ENCODE data around the gene UTP25.
"Not testable (repeated sequence)": the region's sequence is repeated elsewhere in the genome, so short reads cannot be mapped to it uniquely, and the experiment has no call there.

UTP25 gene

DNA sequence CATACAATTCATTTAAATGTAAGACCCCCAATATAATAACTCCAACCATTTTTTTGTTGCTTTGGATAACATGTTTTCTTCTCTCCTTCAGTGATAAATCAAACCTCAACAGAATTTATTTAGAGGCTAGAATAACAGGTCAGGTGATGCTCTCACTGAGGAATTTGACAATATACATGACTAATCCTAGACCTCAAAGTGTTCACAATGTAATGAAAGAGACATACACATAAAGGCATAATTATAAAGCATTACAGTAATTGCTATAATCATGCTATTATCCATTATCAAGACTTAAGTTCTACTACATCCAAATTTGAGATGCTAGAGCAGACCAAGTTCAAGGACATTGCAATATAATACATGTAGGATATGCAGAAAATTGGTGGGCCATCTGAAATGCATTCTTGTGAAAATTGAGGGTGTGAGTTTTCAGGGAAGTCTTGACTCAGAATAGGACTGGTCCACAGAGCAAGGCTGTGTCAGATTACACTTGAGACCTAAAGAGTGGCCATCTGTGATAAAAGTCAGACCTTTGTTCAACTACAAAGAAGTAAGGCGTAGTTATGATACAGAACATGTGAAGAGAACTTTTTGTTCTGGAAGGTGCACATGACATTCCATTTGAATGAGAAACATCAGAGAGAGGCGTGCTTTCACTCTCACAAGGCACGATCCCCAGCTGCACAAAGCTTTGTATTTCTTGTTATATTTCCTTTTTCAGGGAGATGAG, 45.5 kb downstream of the UTP25 start:
- no peak for DNase-seq

DNA sequence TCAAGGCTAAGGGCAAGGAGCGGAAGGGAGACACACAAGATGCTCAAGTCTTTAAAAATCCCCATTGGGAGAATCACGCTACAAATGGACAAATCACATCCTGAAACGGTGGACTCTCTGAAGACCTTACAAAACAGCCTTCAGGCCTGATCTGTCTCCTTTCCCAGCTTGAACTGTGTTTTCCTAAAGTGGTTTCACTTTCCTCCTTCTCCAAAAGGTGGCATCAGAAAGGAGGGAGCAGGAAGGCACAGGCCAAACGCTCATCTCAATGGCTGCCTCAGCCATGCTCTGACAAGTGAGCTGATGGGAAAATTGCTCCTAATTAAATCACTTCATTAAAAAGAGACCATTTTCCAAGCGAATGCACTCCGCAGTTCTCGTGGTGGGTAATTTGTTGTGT, 47.7 kb downstream of the UTP25 start:
- peak; percentile 66 for DNase-seq

DNA sequence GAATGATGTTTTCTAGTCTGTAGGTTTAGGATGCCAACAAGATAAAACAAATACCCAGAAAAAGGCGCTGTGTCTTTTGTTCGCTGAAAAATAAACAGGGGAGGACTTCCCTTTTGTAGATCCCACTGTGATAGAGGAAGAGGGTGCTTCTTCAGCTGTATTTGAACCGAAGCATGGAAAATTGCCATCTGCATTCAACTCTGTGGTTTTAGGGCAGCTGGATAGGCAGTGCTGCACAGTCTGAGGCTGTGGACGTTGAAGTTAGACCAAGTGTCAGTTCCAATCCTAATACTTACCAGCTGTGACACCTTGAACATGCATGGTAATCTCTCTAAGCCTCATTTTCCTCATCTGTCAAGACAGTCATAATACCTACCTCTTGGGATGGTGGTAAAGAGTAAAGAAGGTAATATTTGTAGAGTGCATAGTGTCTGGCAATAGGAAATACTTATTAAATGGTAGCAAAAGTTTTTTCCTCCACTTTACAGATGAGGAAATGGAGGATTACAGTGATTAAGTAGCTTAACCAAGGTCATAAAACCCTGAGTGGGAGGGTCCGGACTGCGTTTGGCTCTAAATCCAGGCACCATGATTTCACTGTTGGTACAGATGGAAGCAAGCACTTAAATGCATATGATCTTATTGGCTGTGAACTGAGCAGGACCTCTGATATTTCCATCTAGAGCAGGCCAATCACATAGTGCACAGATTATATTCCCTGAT, 48.5 kb downstream of the UTP25 start:
- DNase-seq = no peak

DNA sequence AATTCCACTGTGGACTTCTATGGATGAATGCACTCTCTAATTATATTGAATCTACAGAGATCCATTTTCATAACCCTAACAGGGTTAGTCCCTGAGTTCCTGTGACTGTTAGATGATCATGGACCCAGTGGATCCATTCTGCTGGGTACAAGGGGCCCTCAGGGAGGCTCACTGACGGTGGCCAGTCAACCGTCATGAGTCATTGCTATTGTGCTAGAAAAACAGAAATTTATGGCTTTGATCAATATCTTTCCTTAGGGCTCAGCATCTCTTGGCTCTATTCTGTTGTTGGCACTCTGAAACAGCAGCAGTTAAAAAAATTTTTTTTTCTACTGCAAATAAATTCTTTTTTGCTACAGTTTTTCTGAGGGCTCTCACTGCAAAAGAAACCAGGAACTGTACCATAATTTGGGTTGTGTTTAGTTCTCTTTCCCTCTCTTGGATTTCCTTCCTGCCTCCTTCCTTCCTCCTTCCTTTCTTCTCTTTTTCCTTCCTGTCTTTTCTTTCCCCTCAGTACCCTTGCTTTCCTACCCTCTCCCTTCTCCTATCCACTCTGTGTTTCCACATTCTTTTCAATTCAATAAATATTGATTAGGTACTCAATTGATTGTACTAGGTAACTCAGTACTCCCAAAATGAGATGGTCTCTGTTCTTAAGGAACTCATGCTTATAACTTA, 49.5 kb downstream of the UTP25 start:
- no peak for DNase-seq

DNA sequence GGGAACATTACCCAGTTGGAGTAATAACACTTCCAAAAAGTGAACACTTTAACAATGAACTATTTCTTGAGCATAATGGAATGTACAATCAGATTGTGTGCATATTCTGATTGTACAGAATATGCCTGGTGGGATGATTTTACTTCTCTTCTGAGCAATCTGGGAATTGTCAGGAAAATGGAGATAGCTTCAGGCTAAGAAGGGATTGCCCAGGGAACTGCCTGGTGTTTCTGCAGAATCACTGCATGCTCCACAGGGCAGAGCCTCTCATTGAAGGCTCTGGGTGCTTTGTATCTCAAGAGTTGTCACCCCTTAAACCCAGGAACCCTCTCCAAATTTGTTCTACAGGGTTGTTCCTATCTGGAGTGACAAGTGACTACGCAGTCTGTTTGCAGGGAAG, 51.2 kb downstream of the UTP25 start:
- no peak for DNase-seq

DNA sequence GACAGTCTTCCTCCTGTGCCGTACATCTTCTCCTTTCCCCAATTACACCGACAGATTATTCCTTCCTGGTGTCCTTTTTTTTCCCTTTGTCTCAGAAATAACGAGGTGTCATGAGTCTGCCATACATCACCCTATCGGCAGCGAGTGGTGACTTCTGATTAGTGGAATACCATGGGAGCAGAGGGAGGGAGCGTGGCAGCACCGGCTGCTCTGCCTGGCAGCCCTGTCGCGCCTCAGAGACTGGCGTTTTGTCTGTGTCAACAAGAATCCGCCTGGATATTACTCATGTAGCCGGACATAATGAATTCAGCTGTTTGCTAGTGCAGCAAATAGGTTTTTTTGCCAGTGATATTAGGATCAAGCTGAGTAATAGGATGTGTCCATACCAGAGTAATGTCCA, 51.8 kb downstream of the UTP25 start:
- DNase-seq = no peak

DNA sequence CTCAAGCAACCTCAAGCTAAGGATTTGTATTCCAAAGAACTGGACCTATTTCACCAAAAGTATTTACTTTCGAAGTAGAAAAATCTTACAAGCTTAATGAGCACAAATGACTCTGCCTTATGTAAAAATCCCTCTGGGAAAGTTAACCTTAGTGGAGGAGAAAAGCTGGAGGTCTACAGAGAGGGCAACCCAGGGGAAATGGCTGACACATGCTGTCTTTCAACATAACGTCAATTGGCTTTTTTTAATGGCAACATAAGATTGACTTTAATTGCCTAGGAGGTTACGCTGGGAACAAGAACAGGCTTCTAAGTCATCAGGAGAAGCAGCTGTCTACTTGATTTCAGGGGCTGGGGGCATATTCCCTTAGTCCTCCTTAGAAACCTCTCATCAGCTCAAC, 52.3 kb downstream of the UTP25 start:
- no peak for DNase-seq

DNA sequence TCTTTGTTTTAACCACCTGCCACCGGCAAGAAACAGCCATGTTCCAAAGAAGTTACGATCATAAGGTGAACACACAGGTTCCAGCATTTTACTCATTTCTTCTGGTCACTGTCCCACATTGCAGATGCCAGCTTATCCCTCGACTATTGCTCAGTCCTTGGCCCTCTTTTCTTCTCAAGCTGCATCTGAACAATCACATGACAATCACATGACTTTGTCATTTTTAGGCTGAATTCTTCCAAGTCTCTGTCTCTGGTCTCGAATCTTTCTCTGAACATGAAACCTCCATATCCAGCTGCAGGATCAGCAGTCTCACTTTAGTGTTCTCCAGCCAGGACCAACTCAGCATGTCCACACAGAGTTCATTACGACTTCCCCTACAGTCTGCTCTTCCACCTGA, 53.8 kb downstream of the UTP25 start:
- no peak for DNase-seq

DNA sequence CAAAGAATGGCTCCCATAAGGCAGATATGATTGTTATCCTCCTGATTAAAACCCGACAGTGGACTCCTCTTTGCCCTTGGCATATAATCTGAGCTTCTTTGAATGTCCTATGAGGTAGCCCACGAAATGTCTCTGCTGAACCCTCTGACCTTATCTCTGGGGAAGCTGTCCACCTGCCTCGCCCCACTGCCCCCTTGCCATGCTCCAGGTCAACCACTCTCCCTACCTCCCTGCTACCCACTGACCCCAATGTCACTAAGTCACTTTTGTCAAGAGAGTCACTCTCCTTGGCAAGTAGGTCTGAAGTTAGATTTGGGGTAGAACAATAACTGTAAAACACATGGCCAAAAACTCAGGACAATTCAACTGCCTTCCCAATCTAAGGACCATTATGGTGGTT, 54.5 kb downstream of the UTP25 start:
- no peak for DNase-seq

DNA sequence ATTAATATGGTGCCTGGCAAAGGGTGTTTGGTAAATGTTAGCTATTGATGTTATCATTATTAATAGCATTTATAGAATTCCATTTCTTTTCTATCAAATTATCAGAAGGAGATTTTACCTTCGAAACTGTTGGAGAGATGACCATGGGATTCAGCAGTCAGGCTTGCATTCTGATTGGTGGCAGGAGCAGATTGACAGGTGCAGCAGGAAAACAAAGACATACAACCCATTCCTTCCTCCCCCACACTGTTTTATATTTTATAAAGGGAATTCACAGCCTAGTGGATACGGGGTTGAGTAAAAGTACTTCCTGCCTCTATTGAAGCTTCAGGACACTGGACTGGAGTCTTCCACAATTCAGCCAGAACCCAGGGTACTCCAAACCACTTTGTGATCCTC, 55.2 kb downstream of the UTP25 start:
- no peak for DNase-seq

DNA sequence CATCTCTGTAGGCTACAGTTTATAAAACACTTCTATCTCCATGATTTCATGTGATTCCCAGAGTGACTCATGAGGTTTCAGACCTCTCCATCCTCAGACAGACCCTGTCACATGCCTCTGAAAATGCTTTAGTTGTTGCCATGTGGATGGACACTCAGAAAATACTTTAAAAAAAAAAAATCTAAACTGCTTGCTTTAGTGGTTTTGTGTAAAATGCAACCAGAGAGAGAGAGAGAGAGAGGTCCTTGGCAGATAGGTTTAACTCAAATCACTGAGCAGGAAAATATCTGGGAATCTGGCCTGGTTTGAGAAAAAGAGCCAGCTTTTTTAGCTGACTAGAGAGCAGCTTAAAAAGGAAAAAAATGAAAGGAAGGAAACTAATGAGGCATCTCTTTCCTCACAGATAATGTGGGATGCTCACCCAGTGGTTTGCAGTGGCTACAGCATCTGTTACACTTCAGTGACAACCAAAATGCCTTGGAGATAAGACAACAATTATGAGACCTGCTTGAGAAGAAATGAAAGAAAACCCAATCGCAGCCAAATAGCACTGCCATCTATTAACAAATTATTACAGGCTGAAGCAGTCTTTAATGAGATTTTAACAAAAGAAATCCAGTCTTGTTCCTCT, 55.7 kb downstream of the UTP25 start:
- peak; percentile 84 for DNase-seq

DNA sequence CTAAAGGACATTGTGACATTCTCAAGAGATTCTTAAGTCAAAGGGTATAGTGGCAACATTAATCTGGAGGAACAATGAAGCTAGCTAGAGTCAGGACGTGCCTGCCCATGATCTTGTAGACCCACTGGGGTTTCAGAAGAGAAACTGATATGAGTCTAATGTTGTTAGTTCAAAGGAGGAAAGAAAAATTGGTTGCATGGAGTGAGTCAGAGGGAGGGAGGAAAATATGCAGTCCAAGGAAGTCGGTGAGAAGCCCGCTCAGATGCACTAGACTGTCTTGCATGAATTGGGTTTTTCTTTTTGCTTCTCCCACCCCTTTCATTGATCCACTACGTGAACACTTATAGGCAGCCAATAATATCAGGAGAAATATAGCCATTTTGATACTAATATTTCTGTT, 56.5 kb downstream of the UTP25 start:
- DNase-seq = peak; percentile 47

DNA sequence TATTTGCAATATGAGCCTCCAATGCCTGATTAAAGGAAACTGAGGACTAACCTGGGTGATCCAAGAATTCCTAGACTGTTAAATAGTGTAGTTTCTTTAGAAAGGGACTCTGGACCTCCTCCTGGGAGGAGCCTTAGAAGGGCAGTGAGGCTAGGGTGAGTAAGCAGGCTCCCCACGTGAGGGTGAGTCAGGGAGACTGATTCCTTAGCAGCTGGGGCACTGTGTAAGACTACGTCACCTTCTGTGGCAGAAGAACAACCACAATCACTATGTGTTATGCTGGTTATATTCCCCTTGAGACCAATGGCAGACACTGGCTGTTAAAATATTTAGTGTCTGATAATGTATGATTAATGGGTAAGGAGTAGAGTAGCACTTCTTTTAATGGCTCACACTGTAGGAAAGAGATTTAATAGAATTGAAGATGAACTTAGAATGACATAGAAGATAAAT, 56.9 kb downstream of the UTP25 start:
- DNase-seq = peak; percentile 99

DNA sequence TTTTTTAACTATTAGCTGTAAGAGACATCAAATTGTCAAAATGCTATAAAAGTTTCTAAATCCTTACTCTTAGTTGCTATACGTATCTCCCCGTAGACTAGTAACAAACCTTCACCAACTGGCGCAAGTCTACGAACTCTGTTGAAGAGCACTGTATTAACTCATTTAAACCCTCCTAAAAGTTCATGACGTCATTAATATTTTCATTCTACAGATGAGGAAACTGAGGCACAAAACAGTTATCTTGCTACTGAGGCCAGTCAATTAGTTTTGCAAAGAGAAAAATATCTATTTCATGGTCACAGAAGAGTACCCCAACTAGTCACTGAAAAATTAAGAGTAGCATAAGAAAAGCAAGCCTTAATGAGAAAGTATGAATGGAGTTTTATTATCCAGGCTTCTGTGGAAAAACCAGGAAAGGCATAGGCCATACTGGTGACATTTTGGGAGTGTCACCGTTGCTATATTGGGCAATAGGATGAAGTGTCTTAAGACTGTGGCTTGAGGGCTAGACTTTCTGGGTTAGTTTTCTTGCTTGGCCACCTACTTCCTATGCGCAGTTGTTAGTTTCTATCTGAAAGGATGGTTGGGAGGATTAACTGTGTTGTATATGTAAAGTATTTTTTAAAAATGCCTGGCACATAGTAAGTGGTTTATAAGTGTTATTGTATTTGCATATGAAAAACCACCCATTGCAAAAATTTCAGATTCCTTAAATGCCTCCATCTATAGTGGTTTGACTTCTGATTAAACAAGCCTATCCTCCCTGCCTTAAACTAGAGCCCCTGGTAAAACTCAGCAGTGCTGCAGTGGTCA, 57.8 kb downstream of the UTP25 start:
- DNase-seq = peak; percentile 58

DNA sequence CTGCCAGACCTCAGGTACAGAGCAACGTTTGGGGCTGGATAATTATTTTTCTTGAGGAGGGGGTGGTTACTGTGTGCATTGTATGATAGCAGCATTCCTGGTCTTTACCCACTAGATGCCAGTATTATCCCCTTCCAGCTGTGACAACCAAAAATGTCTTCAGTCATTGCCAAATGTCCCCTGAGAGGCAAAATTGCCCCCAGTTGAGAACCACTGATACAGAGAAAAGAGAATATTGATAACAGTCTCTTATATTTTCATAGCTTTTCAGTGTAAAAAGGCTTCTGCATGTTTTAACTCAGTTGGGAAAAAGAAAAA, 58.4 kb downstream of the UTP25 start:
- DNase-seq = no peak

DNA sequence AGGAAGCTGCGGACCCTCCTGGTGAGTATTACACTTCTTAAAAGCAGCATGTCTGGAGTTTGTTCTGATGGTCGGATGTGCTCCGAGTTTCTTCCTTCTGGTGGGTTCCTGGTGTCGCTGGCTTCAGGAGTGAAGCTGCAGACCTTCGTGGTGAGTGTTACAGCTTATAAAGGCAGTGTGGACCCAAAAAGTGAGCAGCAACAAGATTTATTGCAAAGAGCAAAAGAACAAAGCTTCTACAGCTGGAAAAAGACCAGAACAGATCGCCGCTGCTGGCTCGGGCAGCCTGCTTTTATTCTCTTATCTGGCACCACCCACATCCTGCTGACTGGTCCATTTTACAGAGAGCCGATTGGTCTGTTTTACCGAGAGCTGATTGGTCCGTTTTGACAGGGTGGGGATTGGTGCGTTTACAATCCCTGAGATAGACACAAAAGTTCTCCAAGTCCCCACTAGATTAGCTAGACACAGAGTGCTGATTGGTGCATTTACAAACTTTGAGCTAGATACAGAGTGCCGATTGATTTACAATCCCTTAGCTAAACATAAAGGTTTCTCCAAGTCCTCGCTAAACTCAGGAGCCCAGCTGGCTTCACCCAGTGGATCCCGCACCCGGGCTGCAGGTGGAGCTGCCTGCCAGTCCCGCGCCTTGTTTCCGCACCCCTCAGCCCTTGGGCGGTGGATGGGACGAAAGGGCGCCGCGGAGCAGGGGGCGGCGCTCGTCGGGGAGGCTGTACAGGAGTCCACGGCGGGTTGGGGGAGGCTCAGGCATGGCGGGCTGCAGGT, 60.7 kb downstream of the UTP25 start:
- not testable (repeated sequence) for DNase-seq

DNA sequence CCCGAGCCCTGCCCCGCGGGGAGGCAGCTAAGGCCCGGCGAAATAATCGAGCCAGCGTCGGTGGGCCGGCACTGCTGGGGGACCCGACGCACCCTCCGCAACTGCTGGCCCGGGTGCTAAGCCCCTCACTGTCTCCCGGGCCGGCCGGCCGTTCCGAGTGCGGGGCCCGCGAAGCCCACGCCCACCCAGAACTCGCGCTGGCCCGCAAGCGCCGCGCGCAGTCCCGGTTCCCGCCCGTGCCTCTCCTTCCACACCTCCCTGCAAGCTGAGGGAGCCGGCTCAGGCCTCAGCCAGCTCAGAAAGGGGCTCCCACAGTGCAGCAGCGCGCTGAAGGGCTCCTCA, 61.3 kb downstream of the UTP25 start:
- DNase-seq = no peak

DNA sequence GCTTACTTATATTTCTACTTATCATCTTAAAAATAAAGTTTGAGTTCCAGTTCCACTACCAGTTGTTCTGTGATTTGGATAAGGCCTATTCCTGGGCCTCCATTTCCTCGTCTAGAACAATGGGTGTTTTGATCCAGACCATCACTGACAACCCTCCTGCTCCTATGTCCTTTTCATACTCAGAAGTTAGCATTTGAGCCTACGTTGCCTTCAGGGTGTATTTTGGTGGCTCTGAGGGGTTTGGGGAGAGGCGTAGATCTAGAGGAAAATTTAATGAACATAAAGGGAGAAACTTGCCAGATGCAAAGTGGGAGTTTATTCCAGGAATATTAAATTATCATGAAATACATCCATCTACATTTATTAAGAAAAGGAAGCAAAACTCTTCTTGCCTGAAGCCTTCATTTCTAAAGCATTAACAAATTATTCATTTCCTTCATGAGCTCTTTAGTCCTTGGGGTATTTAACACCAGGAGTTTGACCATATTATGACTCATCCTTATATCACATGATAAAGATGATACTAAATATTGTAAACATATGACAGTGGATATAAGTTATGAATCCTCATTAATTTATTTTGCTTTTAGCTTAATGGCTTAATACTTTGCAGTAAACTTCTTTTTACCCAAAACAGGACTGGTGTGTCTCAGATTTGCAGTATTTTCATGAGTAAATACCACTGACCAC, 63.0 kb downstream of the UTP25 start:
- peak; percentile 63 for DNase-seq

DNA sequence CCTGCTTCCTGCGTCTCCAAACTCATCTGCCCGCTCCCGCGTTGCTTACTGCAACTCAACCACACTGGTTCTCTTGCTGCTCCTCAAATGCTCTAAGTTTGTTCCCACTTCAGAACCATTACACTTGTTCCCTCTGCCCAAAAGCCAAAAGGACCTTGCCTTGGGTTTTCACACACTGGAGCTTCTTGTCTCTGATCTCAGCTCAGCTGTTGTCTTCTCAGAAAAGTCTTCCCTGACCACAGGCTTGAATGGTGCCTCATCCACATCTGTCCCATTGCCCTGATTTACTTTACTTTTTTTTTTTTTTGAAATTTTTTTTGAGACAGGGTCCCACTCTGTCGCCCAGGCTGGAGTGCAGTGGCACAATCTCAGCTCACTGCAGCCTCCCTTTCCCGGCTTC, 66.0 kb downstream of the UTP25 start:
- DNase-seq = no peak

DNA sequence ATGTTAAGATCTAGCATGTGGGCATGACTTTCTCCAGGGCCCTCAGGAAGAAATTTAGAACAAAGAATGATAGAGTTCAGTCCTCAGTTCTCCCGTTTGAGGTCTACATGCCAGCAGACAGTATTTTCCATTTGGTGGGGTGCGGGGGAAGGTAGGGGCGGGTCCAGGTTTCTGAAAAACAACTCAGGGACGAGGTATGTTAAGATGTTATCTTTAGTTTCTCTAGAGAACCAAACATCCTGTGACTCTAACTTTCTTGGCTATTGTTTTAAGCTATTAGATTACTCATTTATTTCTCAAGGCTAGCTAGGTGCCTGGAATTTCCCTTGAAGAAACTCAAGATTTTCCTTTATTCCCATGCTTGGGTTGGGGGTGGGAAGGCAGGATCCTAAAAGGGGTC, 67.9 kb downstream of the UTP25 start:
- peak; percentile 38 for DNase-seq

DNA sequence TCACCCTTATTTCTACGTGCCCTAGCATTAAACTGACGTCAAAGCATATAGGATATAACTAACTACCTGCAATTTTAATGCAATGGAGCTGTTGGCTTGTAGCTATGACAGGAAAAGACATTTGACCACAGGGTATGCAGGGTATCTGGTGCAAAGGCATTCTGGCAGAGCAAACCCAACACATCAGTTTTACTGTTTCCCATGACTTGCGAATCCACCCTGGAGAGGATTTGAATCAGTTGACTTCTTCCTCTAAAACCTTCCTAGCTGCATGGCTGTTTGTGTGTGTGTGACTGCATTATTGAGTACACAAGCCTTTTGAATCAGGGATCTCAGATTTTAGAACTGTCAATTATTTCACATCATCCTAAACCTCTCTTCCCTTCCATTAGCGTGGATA, 68.6 kb downstream of the UTP25 start:
- no peak for DNase-seq
